LNCaP clone FGC (cell line): ENCODE results near the gene CMTR1.

ENCODE experiments used
- DNase-seq: peaks from one replicate; pipeline ENCODE4 v3.0.0-alpha.2; 2011; ENCODE audit warnings: low read depth
- H3K4me3 ChIP-seq: 2 replicates; pipeline ENCODE4 v1.5.1; 2011; ENCODE audit warnings: mild to moderate bottlenecking, low read depth, low read length, control low read depth
- CTCF ChIP-seq: IDR thresholded peaks from 2 replicates; pipeline ENCODE4 v1.5.1; 2012; ENCODE audit warnings: mild to moderate bottlenecking; ENCODE audit not compliant: control insufficient read depth, insufficient read depth; ENCODE audit errors: extremely low read depth

The CMTR1 gene

GRCh38 chr6:37531026-37531425, 98.0 kb downstream of the CMTR1 start:
- no peak for TF ChIP-seq CTCF
- no peak overlapping the region for H3K4me3 ChIP-seq
- no peak for DNase-seq
